GM10248 (cell line): ENCODE data around the gene HOXA3.

ENCODE experiments used
- CTCF ChIA-PET: fragments of 300-600 bp; sonication (Branson Sonifier 250); formaldehyde crosslinking; extraction: SDS; loops from one replicate; lab custom pipeline; 2021; ENCODE audit warnings: antibody characterized with exemption; lab: Yijun Ruan, JAX
- POLR2A ChIA-PET: fragments of 350-650 bp; sonication (Branson Sonifier 250); formaldehyde crosslinking; extraction: SDS; loops from one replicate; lab custom pipeline; 2020; ENCODE audit warnings: antibody characterized with exemption; lab: Yijun Ruan, JAX
- DNase-seq: peaks from one replicate; pipeline ENCODE4 v3.0.0; 2012; ENCODE audit errors: extremely low spot score
- TF ChIP-seq, protein P1 (sequence below): IDR thresholded peaks from 2 replicates; pipeline ENCODE4 v1.5.1; 2012; ENCODE audit warnings: mild to moderate bottlenecking, low read depth; ENCODE audit errors: extremely low read depth, missing control alignments, control extremely low read depth

Gene HOXA3

DNA sequence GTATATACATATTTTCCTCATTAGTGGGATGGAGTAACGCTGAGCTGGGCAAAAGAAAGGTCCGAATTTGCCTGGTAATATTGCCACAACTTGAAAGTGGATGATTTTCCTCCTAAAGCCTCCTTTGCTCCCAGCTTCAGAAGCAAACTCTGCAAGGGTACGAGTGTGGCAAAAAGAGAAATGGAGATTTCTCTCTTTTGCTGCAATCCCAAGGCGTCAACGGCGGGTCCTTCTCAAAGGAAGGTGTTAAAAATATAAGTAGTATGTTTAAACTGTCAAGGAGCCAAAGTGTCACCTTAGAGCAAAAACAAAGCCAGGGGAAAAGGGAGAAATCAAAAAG lies 37.5 kb downstream of the HOXA3 start:
- ChIA-PET CTCF (no interaction called here), POLR2A (no interaction called here)
- TF ChIP-seq, protein P1, sequence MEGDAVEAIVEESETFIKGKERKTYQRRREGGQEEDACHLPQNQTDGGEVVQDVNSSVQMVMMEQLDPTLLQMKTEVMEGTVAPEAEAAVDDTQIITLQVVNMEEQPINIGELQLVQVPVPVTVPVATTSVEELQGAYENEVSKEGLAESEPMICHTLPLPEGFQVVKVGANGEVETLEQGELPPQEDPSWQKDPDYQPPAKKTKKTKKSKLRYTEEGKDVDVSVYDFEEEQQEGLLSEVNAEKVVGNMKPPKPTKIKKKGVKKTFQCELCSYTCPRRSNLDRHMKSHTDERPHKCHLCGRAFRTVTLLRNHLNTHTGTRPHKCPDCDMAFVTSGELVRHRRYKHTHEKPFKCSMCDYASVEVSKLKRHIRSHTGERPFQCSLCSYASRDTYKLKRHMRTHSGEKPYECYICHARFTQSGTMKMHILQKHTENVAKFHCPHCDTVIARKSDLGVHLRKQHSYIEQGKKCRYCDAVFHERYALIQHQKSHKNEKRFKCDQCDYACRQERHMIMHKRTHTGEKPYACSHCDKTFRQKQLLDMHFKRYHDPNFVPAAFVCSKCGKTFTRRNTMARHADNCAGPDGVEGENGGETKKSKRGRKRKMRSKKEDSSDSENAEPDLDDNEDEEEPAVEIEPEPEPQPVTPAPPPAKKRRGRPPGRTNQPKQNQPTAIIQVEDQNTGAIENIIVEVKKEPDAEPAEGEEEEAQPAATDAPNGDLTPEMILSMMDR, result no peak
- no peak for DNase-seq

DNA sequence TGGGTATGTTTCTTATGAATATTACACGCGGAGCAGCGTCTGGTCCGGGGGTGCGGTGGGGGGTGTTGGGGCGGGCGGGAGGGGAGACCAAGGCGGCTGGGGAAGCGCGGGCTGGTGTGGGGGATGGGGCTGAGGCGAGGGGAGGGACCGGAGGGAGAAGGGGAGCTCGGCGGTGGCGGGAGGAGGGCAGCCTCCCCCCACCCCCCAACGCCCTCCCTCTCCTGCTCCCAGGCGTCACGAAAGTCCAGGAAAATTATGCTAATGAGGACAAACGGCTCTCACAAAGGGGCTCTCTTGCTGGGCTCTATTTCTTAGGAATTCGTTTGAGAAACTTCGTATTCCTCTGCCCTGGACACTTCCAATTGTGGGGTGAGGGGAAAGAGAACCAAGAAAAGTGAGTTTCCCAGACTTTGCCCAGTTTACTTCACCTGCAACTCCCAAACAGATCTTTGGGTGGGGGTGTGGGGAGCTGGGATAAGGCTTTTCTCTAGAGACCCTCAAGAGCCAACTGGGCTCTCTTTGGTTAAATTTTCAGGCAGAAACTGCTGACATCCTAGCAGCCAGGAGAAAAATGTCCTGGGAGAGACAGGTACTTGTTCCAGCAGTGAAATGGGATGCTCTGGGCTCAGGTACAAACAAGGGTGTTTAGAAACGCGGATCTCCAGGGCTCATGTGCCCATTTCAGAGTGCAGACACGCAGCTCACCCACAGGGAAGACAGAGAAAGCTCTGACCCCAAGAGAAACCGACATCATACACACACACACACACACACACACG lies 38.2 kb downstream of the HOXA3 start:
- POLR2A ChIA-PET, result no interaction called here
- DNase-seq, result no peak
- CTCF ChIA-PET, result no interaction called here
- TF ChIP-seq, protein P1, result no peak

DNA sequence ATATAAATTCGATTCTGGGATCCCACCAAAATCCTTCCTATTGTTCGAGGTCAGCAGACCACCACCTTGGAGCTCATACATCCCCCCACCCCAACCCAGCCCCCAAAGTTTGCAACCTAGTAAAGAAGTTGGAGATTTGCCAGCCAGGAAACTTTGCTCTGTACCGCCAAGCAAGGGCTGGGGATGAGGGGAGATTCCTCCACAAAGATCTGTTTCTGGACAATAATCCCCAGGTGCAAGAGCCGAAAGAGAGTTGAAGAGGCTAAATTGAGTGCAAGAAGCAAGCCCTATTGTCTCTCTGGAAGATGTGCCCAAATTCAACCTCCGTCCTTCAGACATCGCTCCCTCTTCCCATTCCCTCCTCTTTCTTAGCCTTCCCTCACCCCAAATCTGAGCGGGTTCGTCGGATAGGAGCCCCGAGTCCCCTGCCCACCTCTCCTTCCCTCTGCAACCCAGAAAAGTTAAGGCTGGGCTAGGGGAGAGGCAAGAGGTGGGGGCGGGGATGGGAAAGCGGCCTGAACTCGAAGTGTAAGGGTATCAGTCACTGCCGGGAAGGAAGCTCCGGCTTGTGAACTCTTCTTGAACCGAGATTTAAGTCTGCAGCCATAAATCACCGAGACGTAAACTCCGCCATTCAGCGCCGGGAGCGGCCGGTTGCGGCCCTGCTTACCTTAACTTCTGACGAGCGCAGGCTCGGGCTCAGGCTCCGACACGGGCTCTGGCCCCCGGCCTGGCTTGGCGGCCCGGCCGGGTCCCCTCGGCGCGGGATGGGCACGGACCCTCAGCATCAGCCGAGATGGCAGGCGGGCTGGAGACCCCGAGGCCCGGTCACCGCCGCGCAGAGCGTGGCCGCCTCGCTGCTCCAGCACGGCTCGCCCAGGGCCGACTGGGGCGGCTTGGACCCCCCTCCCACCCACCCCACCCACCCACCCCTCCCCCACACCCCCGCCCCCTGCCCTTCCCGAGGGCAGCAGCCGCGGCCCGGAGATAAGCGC lies 39.1 kb downstream of the HOXA3 start:
- TF ChIP-seq, protein P1, result no peak
- no peak for DNase-seq
- POLR2A ChIA-PET, result no interaction called here
- CTCF ChIA-PET, result no interaction called here

DNA sequence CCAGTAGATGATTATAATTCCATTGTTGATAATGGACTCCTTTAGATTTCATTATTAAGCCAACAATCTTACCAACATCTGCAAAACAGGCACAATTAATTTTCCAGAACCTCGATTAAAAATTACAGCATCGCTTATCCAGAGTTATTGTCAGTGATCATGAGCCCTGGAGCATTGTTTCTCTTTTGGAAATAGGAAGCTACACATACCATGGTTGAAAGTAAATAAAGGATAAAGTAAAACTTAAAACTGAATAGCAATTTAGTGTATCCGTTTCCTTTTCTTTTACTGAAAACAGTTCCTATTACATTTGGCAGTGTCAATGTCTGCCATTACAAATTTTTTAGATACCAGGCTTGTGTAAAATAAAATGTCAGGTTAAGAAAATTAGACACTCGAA lies 40.0 kb downstream of the HOXA3 start:
- POLR2A ChIA-PET, result no interaction called here
- TF ChIP-seq, protein P1, result no peak
- CTCF ChIA-PET, result no interaction called here
- no peak for DNase-seq

DNA sequence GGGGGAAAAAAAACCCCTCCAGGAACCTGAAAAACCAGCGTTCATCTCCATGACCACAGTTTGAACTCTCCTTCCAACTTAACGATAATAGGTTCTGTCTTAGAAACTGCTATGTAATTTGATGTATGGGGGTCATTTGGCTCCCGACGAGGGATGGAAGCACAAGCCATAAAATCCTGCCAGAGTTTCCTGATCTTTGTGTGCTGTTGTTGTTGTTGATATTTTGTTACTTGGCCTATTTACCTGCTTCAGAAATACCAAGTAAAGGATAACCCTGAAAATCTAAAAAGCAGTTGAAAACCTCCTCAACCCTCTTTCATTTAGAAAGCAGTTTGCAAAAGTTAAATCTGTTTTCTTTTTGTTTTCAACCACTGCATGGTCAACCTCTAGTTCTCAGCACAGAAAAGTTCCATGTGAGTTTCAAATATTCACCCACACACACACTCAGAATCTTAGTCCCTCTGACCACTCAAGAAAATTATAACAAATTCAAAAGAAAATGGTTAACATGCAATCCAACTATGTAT lies 40.6 kb downstream of the HOXA3 start:
- CTCF ChIA-PET, result no interaction called here

More for the DNA sequence above, 40.6 kb downstream of the HOXA3 start:
- DNase-seq, result no peak
- POLR2A ChIA-PET, result no interaction called here
- TF ChIP-seq, protein P1, result no peak
